H1 (cell line): ENCODE results near the gene C3. TPM values are rescaled to one million over a fixed set of nuclear protein-coding genes. Genes with fewer than 3 reads are reported as not detected.

ENCODE experiments used
- NANOG ChIP-seq: IDR thresholded peaks from 2 replicates; pipeline ENCODE4 v1.6.1; 2011; ENCODE audit warnings: low read length, low read depth, mild to moderate bottlenecking, inconsistent platforms; ENCODE audit not compliant: insufficient read depth, poor library complexity, severe bottlenecking
- SIX5 ChIP-seq: IDR thresholded peaks from 2 replicates; pipeline ENCODE4 v1.6.1; 2011; ENCODE audit warnings: mild to moderate bottlenecking, low read depth, low read length
- SP2 ChIP-seq: IDR thresholded peaks from 2 replicates; pipeline ENCODE4 v1.6.1; 2012; ENCODE audit warnings: mild to moderate bottlenecking, low read length, inconsistent platforms
- polyA plus RNA-seq, 7 experiments: library from polyadenylated mRNA; depleted of rRNA in 3 of 7; stranded (reverse) in 5 of 7; unstranded in 2 of 7; fragments of >200 nt in 5 of 7; fragments of 200-250 nt in 2 of 7; gene quantifications; 1 replicate in 5 of 7; 2 replicates in 1 of 7; 4 replicates in 1 of 7; pipeline versions ENCODE4 v1.2.1 to v1.2.3, GENCODE V29; 2011 to 2013; ENCODE audit warnings: missing spikeins in 2 of 7, mixed read lengths in 2 of 7
- total RNA-seq: library from RNA; stranded (reverse); fragmentation: NEBNext Ultra II Directional; extraction: Animal tissue kit (Norgen Biotek cat#: 25700); gene quantifications from 2 replicates; pipeline ENCODE4 v1.2.1, GENCODE V29; 2021

C3 gene
- total and polyA plus RNA-seq, 2 of the 8 experiments (the other 6 are each of a cell fraction or from before 2014, with no cell fraction given): 6.4 to 12.8 TPM

DNA sequence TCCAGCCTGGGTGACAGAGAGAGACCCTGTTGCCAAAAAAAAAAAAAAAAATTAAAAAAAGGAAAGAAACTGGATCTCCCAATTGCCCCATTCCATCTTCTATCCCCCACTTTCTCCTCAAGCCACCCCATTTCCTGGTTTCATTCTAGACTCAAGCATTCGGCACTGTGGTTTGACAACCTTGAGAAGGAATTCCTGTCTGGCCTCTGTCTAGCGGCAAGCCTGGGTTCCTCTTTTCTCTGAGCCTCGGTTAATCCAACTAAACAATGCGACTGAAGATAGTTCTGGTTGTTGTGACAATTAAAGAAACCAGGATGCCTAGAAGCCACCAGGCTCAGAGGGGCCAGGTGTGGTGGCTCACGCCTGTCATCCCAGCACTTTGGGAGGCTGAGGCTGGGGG, 3.3 kb upstream of the C3 start (continued):
- TF ChIP-seq SP2 (no peak), NANOG (no peak), SIX5 (no peak)
